ENCODE data around the gene CHGA. TPM values are rescaled to one million over a fixed set of nuclear protein-coding genes. Genes with fewer than 3 reads are reported as not detected.

Gene CHGA
- total and polyA plus RNA-seq, 4 donors, result 0.05 TPM; not detected in 3

- Histone ChIP-seq H3K27me3 (ENCODE audit: control insufficient read depth in 4 of 4, insufficient read depth in 4 of 4, low read length in 3 of 4) (no peaks in the 10 kb centered on the region), H3K9me3 (ENCODE audit: control insufficient read depth in 4 of 4, low read length in 3 of 4) (no peaks in the 10 kb centered on the region), H3K27ac (ENCODE audit: low read depth in 1 of 2, low read length in 2 of 2) (no peak overlapping the region), H3K4me1 (ENCODE audit: control insufficient read depth in 4 of 4, insufficient read depth in 4 of 4, low read length in 3 of 4) (peaks cover 17 to 34% (median 27%) of the 10 kb centered on the region in 4 donors), H3K4me3 (ENCODE audit: low read depth in 1 of 3, low read length in 3 of 3) (no peak overlapping the region), H3K36me3 (ENCODE audit: control insufficient read depth in 4 of 4, insufficient read depth in 3 of 4, low read depth in 1 of 4, low read length in 3 of 4) (no peaks in the 10 kb centered on the region), H3K9ac (ENCODE audit: low read depth in 1 of 2, low read length in 2 of 2) (no peak overlapping the region)
- 98% methylated on average over 2 of the region's 2 CpGs for WGBS
- TF ChIP-seq NR2F2 (IDR thresholded peaks at IDR 0.05) (no peak), CTCF (IDR thresholded peaks at IDR 0.05; ENCODE audit: low read depth, low read length, missing input control) (no peak), MAX (IDR thresholded peaks at IDR 0.05) (no peak), FOXA2 (IDR thresholded peaks at IDR 0.05) (no peak), YY1 (IDR thresholded peaks at IDR 0.05) (no peak), JUND (IDR thresholded peaks at IDR 0.05) (no peak), TAF1 (conservative IDR thresholded peaks at IDR 0.05) (no peak), RXRA (IDR thresholded peaks at IDR 0.05) (no peak), ZBTB33 (IDR thresholded peaks at IDR 0.05) (no peak), HNF4G (IDR thresholded peaks at IDR 0.05) (no peak), FOXA1 (IDR thresholded peaks at IDR 0.05) (no peak), EGR1 (IDR thresholded peaks at IDR 0.05; ENCODE audit: low read depth in 2 of 2) (no peak), RAD21 (IDR thresholded peaks at IDR 0.05) (no peak), REST (IDR thresholded peaks at IDR 0.05) (no peak), GABPA (IDR thresholded peaks at IDR 0.05 in 1 of 2, conservative IDR thresholded peaks at IDR 0.05 in 1 of 2) (no peak), HNF4A (conservative IDR thresholded peaks at IDR 0.05) (no peak)
- no peak for DNase-seq (ENCODE audit: low spot score)
These were observed 44.5 kb downstream of the CHGA start for GRCh38 chr14:92967346-92967926.

Data from liver (tissue), 9 donors.